ENCODE measurements around the gene PAX5.

- TF ChIP-seq EZH2 (optimal IDR thresholded peaks at IDR 0.05; ENCODE audit: low read depth, low read length) = no peak
- TF ChIP-seq, protein P1, sequence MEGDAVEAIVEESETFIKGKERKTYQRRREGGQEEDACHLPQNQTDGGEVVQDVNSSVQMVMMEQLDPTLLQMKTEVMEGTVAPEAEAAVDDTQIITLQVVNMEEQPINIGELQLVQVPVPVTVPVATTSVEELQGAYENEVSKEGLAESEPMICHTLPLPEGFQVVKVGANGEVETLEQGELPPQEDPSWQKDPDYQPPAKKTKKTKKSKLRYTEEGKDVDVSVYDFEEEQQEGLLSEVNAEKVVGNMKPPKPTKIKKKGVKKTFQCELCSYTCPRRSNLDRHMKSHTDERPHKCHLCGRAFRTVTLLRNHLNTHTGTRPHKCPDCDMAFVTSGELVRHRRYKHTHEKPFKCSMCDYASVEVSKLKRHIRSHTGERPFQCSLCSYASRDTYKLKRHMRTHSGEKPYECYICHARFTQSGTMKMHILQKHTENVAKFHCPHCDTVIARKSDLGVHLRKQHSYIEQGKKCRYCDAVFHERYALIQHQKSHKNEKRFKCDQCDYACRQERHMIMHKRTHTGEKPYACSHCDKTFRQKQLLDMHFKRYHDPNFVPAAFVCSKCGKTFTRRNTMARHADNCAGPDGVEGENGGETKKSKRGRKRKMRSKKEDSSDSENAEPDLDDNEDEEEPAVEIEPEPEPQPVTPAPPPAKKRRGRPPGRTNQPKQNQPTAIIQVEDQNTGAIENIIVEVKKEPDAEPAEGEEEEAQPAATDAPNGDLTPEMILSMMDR (IDR thresholded peaks at IDR 0.05; ENCODE audit: low read length) = no peak
- TF ChIP-seq EZH2phosphoT487 (IDR thresholded peaks at IDR 0.05; ENCODE audit: low read length) = no peak
These were observed 19.8 kb upstream of the PAX5 start for GRCh38 chr9:37053684-37054362.
